Spinal cord (tissue), 10 donors: Measurements from ENCODE around the gene FRRS1. TPM values are rescaled to one million over a fixed set of nuclear protein-coding genes. Genes with fewer than 3 reads are reported as not detected.
"Not testable (repeated sequence)": the region's sequence is repeated elsewhere in the genome, so short reads cannot be mapped to it uniquely, and the experiment has no call there.

ENCODE experiments used
- DNase-seq, 6 donors: peaks; one replicate each; pipeline versions ENCODE4 v3.0.0 to v3.0.0-alpha.2; 2013 to 2015; ENCODE audit warnings: low spot score in 6 of 6, low read depth in 4 of 6
- H3K27ac ChIP-seq: one replicate; pipeline ENCODE4 v1.5.1; 2013; ENCODE audit warnings: low read depth, low read length, control low read depth
- H3K27me3 ChIP-seq: one replicate; pipeline ENCODE4 v1.6.1; 2013; ENCODE audit warnings: low read length; ENCODE audit not compliant: control insufficient read depth, insufficient read depth
- H3K36me3 ChIP-seq: one replicate; pipeline ENCODE4 v1.6.1; 2013; ENCODE audit warnings: low read length; ENCODE audit not compliant: control insufficient read depth, insufficient read depth
- H3K4me1 ChIP-seq: one replicate; pipeline ENCODE4 v1.6.1; 2013; ENCODE audit warnings: low read length; ENCODE audit not compliant: control insufficient read depth, insufficient read depth
- H3K4me3 ChIP-seq: one replicate; pipeline ENCODE4 v1.5.1; 2013; ENCODE audit warnings: low read depth, low read length, control low read depth
- H3K9me3 ChIP-seq: one replicate; pipeline ENCODE4 v1.6.1; 2013; ENCODE audit warnings: low read length; ENCODE audit not compliant: control insufficient read depth, insufficient read depth
- WGBS: methylation state at CpG from one replicate; pipeline ENCODE4 v1.1.5; 2013; ENCODE audit warnings: missing lambda C conversion rate; ENCODE audit not compliant: insufficient coverage; 5-methylcytosine and 5-hydroxymethylcytosine counted together
- long read RNA-seq, 4 donors: transcript quantifications; one replicate each; lab custom pipeline, GENCODE V29; 2026
- polyA plus RNA-seq, 2 donors: library from polyadenylated mRNA; unstranded; fragments of 120-200 nt; gene quantifications; one replicate each; pipeline ENCODE4 v1.2.1, GENCODE V29; 2013; ENCODE audit not compliant: insufficient read length in 2 of 2
- total RNA-seq, 2 donors: library from RNA; depleted of rRNA in 1 of 2; stranded (reverse); fragments of 120-200 nt in 1 of 2; fragments of >200 nt in 1 of 2; gene quantifications; one replicate each; pipeline versions ENCODE4 v1.2.3 to v1.2.4, GENCODE V29; 2013 to 2014
- donor health status: healthy.

FRRS1 gene
- total RNA-seq (10 to 100 TPM in 1 of 2 donors, 1 to 10 TPM in 1; 8.7 to 10.8 TPM), polyA plus RNA-seq (1 to 10 TPM; 1.9 to 3.7 TPM)
- long read RNA-seq, donor 1 = 0 reads
- long read RNA-seq, donor 2 = 0 reads
- long read RNA-seq, donor 3 = 0 reads
- long read RNA-seq, donor 4 = 0 reads

- Histone ChIP-seq H3K4me3 (peak within 1 kb of the TSS; percentile 59), H3K27ac (peak within 1 kb of the TSS; percentile 82), H3K36me3 (no peaks in the 10 kb centered on the region), H3K4me1 (peaks cover 4% of the 10 kb centered on the region), H3K27me3 (no peaks in the 10 kb centered on the region), H3K9me3 (no peaks in the 10 kb centered on the region)
- WGBS = 7% methylated on average over 10 of the region's 10 CpGs
- peak in 5 of 6 donors; percentile 20 to 75 (median 57) for DNase-seq
These were observed at the start of gene FRRS1 for GRCh38 chr1:99766378-99766800. Gene FRRS1, minus strand, starts transcription at chr1:99766635. Its CDS starts 17,867 bp downstream, at chr1:99748768.

- Histone ChIP-seq H3K36me3 (no peaks in the 10 kb centered on the region), H3K4me1 (no peaks in the 10 kb centered on the region), H3K27ac (no peak overlapping the region), H3K4me3 (no peak overlapping the region), H3K9me3 (no peaks in the 10 kb centered on the region), H3K27me3 (no peaks in the 10 kb centered on the region)
- no peak for DNase-seq
- 82% methylated on average over 3 of the region's 3 CpGs for WGBS
These were observed 48.0 kb upstream of the FRRS1 start for GRCh38 chr1:99814373-99814900.

GRCh38 chr1:99811747-99812146 lies 45.3 kb upstream of the FRRS1 start:
- Histone ChIP-seq H3K4me3 (no peak overlapping the region), H3K27me3 (no peaks in the 10 kb centered on the region), H3K27ac (no peak overlapping the region), H3K4me1 (no peaks in the 10 kb centered on the region), H3K9me3 (no peaks in the 10 kb centered on the region), H3K36me3 (no peaks in the 10 kb centered on the region)
- no CpG with 5 or more reads among the region's 1 CpG for WGBS
- no peak for DNase-seq

GRCh38 chr1:99811075-99811474 lies 44.6 kb upstream of the FRRS1 start:
- H3K9me3 ChIP-seq = no peaks in the 10 kb centered on the region
- WGBS = no CpG with 5 or more reads among the region's 1 CpG
- no peaks in the 10 kb centered on the region for H3K4me1 ChIP-seq
- no peaks in the 10 kb centered on the region for H3K27me3 ChIP-seq
- DNase-seq = no peak
- H3K36me3 ChIP-seq = no peaks in the 10 kb centered on the region
- H3K4me3 ChIP-seq = no peak overlapping the region
- no peak overlapping the region for H3K27ac ChIP-seq

- Histone ChIP-seq H3K27ac (no peak overlapping the region), H3K4me3 (peak overlapping the region; percentile 4), H3K36me3 (no peaks in the 10 kb centered on the region), H3K4me1 (no peaks in the 10 kb centered on the region), H3K9me3 (no peaks in the 10 kb centered on the region), H3K27me3 (no peaks in the 10 kb centered on the region)
- WGBS = 0% methylated on average over 2 of the region's 7 CpGs
- peak; percentile 61 to 95 (median 74) for DNase-seq
These were observed 42.1 kb upstream of the FRRS1 start for GRCh38 chr1:99808391-99809115.

GRCh38 chr1:99806882-99807281 lies 40.4 kb upstream of the FRRS1 start:
- no peaks in the 10 kb centered on the region for H3K4me1 ChIP-seq
- DNase-seq = no peak
- H3K27ac ChIP-seq = no peak overlapping the region
- no peak overlapping the region for H3K4me3 ChIP-seq
- no peaks in the 10 kb centered on the region for H3K36me3 ChIP-seq
- no peaks in the 10 kb centered on the region for H3K9me3 ChIP-seq
- H3K27me3 ChIP-seq = no peaks in the 10 kb centered on the region
- 67% methylated on average over 1 of the region's 2 CpGs for WGBS

- Histone ChIP-seq H3K4me3 (no peak overlapping the region), H3K9me3 (no peaks in the 10 kb centered on the region), H3K27me3 (no peaks in the 10 kb centered on the region), H3K27ac (no peak overlapping the region), H3K4me1 (no peaks in the 10 kb centered on the region), H3K36me3 (no peaks in the 10 kb centered on the region)
- DNase-seq = no peak
- 76% methylated on average over 3 of the region's 3 CpGs for WGBS
These were observed 35.1 kb upstream of the FRRS1 start for GRCh38 chr1:99801584-99801983.

GRCh38 chr1:99793861-99794260 lies 27.4 kb upstream of the FRRS1 start:
- not testable (repeated sequence) for H3K9me3 ChIP-seq, H3K27me3 ChIP-seq, H3K36me3 ChIP-seq, H3K4me3 ChIP-seq, DNase-seq, H3K27ac ChIP-seq, H3K4me1 ChIP-seq
- 85% methylated on average over 4 of the region's 9 CpGs for WGBS

- no peak for DNase-seq
- Histone ChIP-seq H3K4me1 (no peaks in the 10 kb centered on the region), H3K27ac (no peak overlapping the region), H3K9me3 (no peaks in the 10 kb centered on the region), H3K27me3 (no peaks in the 10 kb centered on the region), H3K4me3 (no peak overlapping the region), H3K36me3 (no peaks in the 10 kb centered on the region)
- no CpG with 5 or more reads among the region's 2 CpGs for WGBS
These were observed 23.3 kb upstream of the FRRS1 start for GRCh38 chr1:99789715-99790114.

- no peaks in the 10 kb centered on the region for H3K9me3 ChIP-seq
- H3K27me3 ChIP-seq = no peaks in the 10 kb centered on the region
- H3K27ac ChIP-seq = no peak overlapping the region
- H3K4me1 ChIP-seq = no peaks in the 10 kb centered on the region
- no peaks in the 10 kb centered on the region for H3K36me3 ChIP-seq
- H3K4me3 ChIP-seq = no peak overlapping the region
- no peak for DNase-seq
These were observed 22.5 kb upstream of the FRRS1 start for GRCh38 chr1:99788896-99789295.
